ENCODE measurements around the gene QKI.

GRCh38 chr6:163406366-163406765 lies 8.2 kb upstream of the QKI start:
- no peak for TF ChIP-seq CTCF (IDR thresholded peaks at IDR 0.05; ENCODE audit: poor library complexity)
- TF ChIP-seq EZH2 (IDR thresholded peaks at IDR 0.05; ENCODE audit: borderline replicate concordance): no peak

Data from hepatocyte (in vitro differentiated cells).